Middle frontal gyrus (tissue), 1 donor: ENCODE data around the gene MSANTD4.
"Not testable (repeated sequence)": the region's sequence is repeated elsewhere in the genome, so short reads cannot be mapped to it uniquely, and the experiment has no call there.

ENCODE experiments used
- DNase-seq: peaks from one replicate; pipeline ENCODE4 v3.0.0-alpha.2; 2015; ENCODE audit warnings: low spot score; ENCODE audit errors: extremely low spot score

MSANTD4 gene

DNA sequence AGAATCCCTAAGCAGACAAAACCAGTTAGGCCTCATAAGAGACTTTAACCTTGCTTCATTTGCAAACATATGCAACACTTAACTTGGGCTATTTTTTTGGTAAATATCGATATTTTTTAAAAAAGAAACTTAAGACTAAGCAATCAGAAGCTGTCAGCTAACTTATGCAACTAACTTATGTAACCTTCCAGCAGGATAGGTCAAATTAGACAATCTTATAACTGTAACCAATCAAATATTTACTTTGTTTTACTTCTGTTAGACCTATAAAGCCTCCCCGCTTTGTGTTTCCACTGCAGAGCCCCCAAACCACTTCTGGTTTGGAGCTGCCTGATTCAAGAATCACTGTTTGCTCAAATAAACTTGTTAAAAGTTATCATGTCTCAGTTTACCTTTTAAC lies 8.0 kb downstream of the MSANTD4 start:
- no peak for DNase-seq

DNA sequence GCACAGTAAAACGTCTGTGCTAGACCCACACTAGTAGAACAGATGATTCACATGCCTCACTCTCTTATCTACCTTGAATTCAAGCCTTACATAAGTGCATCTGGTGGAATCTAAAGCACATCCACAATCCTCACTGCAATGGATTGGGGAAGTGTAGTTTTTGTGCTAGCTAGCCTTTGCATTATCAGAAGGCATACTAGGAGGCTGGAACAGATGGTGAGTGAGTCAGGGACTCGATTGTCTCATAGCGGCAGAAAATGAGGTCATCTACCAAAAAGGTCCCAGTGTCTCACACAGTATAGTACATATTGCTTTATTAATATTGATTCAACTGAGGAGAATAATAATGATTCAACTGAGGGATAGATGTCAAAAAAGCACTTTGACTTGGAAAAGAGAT lies 9.3 kb downstream of the MSANTD4 start:
- DNase-seq, result no peak

DNA sequence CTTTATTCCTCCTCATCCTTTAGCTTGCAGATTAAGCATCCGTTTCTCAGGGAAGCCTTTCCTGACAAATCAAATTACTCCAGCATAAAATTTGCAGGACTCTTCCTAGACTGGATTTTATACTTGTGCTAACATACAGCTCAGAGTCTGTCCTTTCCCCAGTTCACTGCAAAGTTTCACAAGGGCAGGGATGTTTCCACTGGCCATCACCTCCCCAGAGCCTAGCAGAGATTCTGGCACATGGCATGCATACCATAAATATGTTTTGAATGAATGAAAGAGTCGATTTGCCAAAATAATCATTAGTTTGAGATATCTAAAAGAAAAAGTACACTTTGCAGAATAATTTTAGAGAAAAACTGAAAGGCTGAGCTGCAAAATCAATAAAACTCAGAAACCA lies 10.6 kb downstream of the MSANTD4 start:
- no peak for DNase-seq

DNA sequence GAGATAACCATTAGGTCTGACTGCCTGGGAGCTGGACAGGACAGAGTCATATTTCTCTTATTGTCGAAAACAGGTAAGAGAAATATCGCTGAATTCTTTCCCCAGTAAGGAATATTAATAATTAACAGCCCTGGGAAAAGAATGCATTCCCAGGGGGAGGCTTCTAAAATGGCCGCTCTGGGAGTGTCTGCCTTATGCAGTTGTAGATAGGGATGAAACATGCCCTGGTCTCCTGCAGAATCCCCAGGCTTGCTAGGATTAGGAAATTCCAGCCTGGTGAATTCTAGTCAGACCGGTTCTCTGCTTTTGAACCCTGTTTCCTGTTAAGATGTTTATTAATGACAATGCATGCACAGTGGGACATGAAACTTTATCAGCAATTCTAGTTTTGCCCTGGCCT lies 18.9 kb downstream of the MSANTD4 start:
- DNase-seq, result not testable (repeated sequence)

DNA sequence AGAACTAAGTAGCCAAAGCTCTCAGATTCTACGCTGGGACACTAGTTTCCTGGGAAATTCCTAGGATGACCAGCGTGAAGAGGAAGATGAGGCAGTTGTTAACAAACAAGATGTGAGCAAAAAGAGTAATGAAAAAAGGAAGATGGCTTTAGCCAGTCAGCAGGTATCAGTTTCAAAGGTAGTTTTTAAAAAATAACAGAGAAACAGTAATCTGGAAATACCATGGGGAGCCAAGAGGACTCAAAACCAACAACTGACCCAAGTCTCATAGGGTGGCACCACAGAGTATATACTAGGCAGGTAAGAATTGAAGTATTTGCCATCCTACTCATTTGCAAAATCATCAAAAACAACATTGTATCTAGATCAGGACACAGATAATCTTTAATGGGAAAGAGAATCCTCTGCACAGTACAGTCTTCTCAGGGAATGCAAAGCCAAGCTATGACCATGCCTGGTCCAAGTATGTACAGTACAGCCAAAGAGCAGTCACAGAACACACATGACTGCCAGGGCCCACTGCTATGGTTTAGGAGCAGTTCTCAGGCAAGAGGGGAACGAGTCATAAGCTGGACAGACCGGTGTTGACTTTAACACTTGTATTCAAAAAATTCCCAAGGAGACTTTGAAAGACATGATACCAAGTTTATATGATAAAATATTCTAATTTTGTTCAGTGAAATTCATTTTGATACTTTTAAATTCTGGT lies 20.6 kb downstream of the MSANTD4 start:
- no peak for DNase-seq

DNA sequence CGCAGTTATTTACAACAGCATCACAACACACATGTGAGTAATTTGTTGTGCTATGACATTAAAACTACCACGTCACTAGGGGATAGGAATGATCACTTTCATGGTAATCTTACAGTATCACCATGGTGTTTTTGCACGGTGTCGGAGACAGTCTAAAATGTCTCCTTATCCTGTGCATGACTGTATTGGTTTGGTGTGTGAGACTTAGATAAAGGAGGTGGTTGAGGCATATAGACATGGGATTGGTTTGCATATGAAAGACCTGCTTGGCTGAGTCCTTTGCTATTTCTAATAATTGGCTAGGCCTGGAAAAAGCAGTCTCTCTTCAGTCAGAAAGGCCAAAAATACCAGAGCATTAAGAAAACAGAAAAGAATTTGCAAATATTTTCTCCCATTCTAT lies 30.2 kb downstream of the MSANTD4 start:
- no peak for DNase-seq

DNA sequence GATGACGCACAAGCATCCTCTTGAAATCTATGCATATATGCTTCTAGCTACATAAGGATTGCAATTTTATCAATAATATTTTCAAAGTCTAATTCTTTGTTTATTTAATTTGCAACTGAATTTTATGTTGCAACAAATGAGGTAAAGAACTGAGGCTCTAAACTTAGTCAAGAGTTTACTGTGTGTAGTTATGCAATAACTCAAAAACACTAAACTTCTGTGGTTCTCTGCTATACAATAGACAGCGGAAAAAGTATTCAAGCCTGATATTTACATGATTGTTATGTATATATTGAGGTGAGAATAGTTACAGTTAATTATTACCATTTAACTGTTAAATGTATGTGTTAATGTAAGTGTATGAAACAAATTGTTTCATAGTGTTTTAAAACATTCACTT lies 32.9 kb downstream of the MSANTD4 start:
- DNase-seq, result no peak

DNA sequence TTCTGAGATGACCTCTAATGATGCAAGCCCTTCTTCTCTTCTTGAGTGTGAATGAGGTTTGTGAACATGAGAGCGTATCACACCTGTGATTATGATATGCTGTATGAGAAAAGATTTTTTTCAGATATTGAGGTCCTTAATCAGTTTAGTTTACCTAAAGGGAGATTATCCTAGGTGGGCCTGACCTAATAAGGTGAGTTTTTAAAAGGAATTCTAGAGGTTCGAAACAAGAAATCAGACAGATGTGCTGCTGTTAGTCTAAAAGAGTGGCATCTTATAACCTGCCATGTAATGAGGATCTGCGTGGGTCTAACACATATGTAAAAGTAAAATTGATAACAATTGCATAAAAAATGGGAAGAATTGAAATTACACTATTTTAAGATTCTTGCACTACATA lies 33.8 kb downstream of the MSANTD4 start:
- DNase-seq, result no peak

DNA sequence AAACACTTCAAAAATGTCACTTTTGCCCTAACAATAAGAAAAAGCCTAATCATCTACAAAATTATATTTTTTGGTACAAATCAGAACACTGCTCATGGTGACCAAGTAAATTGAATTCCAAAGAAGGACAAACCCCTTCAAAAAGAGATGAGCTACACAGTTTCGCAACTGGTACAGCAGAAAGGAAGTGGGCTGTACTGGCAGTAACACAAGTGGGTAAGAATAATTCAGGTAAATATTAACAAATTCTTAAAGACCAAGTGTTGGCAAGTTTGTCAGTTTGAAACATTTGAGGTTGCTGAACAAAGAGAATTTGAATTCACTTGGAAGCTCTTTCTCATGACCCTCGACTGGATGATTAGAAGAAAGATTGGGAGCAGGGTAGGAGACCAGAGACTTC lies 35.5 kb downstream of the MSANTD4 start:
- DNase-seq, result no peak

DNA sequence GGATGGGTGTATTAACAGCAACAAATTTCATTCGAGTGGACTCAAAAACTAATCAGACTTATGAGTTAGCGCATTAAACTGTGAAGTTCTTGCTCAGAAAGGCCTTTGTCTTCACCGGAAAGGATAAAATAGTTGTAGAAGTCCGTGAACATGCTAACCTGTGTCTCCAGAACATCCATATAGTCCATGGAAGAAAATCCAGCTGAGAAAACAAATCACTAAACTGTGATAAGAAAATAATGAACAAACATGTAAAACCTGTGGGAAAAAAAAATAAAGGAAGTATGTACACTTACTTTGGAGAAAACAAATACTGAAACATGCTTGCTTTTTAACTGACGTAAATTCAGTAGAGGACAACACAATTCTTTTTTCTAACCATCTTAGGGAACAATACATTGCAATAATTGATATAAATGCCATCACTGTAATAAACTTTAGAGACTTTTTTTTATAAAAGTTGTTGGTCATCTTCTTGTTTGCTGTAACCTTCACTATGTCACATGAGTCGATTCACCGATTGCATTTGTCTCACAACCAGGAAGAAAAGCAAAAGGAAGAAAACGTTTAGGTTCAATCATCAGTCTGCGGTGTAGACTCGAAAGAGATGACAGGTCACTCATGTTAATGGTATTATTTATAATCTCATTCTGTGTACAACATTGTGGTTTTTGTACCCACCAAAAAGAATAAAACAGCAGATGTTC lies 41.9 kb downstream of the MSANTD4 start:
- DNase-seq, result no peak

DNA sequence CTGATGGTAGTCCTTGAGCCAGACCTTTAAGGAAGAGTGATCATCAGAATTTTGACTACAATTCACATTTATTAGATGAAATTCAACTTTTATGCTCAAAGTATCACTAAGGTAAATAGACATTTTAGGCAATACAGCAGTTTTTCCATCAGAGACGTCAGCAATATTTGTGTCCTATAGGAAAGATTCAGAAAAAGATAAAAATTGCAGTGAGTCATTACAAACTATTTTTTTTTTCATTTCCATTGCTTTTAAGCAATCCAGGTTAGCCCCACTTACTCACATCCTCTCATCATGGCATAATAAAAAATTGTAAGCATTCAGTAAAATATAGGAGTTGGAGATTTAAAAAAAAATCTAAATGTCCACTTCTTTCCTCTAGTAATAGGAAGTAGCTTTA lies 46.9 kb downstream of the MSANTD4 start:
- no peak for DNase-seq

DNA sequence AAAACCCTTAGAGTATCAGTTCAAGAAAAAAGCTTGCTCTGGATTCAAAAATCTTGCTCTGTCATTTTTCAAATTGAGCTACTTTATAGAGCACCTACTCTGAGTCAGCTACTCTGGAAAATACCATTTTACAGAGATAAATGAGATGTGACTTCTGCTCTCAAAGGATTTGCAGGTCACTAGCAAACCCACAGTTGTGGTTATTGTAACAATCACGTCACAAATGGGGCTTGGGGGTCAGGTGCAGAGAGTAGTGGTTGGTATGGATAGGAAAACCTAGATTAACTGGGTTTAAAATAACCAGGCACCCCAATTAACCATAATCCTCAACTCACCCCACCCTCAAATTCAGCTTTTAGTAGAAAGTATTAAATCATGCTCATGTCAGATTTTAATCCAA lies 52.3 kb downstream of the MSANTD4 start:
- no peak for DNase-seq

DNA sequence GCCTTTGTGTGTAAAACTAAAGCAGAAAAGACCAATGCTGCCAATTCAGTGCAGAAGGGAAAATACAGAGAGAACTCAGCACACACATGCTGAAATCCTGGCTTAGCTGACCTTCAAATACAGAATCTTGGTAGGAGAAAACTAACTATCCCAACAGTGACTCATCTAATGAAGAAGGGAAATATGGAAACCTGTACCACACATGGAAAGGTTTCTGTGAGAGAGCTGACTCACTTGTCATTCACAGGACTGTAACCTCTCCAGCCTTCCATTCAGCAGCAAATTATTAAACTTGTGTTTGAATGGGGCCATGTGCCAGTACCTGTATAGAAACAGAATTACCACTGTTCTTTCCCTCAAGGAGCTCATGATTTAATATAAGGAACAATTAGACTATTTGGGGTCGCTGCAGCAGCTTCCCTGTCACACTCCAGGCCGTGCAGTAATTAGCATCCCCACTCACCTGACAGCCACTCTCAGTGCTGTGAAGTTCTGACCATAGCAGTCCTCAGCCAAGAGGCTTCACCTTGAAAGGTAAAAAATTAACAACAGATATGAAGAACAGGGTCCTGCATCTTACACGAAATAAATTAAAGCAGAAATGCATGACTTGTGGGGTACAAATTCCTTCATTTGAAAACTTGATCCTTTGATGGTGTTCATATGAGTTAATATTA lies 53.9 kb downstream of the MSANTD4 start:
- DNase-seq, result no peak

DNA sequence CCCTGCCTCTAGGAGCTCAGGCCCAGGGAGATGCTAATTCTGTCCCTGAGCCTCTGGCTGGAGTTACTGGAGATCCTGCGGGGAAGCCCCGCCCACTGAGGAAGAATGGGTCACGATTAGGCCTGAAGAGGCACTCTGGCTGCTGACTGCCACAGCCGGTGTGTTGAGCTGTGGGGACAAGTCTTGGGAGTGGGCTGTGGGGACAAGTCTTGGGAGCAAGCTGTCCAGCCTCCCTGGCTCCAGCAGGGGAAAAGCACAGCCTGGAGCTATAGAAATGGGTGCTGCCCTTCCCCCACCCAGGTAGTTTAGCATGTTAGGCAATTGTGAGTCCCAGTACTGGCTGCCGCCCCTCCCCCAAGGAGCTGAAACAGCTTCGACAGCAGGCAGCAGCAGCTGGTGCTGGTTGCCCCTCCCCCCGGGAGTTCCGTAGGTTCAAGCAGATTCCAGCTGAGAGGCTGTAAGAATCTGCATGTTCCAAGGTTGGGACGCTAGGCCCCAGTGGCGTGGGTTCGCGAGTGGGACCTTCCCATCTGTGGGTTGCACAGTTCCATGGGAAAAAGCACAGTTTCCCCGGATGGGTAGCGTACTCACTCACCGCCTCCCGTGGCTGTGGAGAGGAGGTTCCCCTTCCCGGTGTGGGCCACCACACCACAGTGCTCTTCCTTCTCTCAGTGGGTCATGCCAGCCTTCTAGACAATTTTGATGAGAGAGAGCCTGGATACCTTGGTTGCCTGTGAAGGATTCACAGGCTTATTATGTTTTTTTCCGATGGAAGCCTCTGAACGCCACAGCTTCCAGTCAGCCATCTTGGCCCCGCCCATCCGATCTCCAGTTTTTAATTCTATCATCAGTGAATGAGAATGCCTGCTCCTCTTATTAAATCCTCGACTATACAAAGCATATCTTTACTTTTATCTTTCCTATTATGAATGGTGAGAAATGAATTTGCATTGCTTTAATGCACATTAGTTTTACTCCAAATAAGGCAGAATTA lies 61.5 kb downstream of the MSANTD4 start:
- no peak for DNase-seq
